Body of pancreas (tissue), 4 donors: Measurements from ENCODE around the gene LITAFD.

Source experiments
- POLR2A ChIP-seq, 3 donors: fragments of 450-650 bp; IDR thresholded peaks; one replicate each; pipeline ENCODE4 v1.6.1; 2016; ENCODE audit warnings: antibody characterized with exemption in 3 of 3, mild to moderate bottlenecking in 2 of 3
- TF ChIP-seq, protein P1 (sequence below), 7 experiments: fragments of 450-650 bp in 4 of 7; fragments of 200-600 bp in 3 of 7; sonication (generic) in 3 of 7; IDR thresholded peaks; one replicate each; pipeline ENCODE4 v1.5.1; 2016 to 2019; ENCODE audit warnings: antibody characterized with exemption in 7 of 7

DNA sequence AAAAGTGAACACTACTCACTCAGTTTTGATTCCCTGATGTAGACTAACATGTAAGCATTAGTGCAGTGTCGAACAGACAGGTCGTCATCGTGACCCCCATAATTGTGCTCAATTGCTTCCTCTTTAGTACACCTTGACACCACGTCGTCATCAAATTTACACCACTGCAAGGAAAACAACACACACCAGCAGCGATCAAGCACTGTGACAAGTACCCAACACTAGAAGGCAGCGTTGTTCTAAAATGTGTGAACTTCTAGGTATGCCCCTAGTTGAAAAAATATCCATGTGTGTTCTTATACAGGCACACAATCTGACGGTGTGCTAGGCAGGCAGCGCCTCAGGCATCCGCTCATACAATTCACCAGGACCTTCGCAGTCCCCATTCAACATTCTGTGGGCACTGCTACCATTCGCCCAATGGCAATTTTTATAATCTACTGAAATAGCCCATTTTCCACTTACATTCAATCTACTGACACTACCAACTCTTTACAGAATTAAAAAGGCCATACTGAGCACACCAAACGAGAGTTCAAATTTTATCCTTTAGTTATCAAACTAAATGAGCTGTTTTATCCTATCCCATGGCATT lies 23.1 kb downstream of the LITAFD start:
- TF ChIP-seq, protein P1, sequence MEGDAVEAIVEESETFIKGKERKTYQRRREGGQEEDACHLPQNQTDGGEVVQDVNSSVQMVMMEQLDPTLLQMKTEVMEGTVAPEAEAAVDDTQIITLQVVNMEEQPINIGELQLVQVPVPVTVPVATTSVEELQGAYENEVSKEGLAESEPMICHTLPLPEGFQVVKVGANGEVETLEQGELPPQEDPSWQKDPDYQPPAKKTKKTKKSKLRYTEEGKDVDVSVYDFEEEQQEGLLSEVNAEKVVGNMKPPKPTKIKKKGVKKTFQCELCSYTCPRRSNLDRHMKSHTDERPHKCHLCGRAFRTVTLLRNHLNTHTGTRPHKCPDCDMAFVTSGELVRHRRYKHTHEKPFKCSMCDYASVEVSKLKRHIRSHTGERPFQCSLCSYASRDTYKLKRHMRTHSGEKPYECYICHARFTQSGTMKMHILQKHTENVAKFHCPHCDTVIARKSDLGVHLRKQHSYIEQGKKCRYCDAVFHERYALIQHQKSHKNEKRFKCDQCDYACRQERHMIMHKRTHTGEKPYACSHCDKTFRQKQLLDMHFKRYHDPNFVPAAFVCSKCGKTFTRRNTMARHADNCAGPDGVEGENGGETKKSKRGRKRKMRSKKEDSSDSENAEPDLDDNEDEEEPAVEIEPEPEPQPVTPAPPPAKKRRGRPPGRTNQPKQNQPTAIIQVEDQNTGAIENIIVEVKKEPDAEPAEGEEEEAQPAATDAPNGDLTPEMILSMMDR (IDR thresholded peaks at IDR 0.05): peak in 4 of 7 experiments; percentile 13 to 48 (median 40)
- no peak for TF ChIP-seq POLR2A (IDR thresholded peaks at IDR 0.05)
